H1 (cell line): ENCODE results near the gene CCIN. TPM values are rescaled to one million over a fixed set of nuclear protein-coding genes. Genes with fewer than 3 reads are reported as not detected.
A peak's percentile ranks its signal among the peaks of the same experiment; 100 is the strongest.

Experiments
- CTCF ChIA-PET: fragments of 300-600 bp; sonication (Branson Sonifier 250); formaldehyde crosslinking; loops from one replicate; lab custom pipeline; 2021; ENCODE audit not compliant: partially characterized antibody; lab: Charles Lee
- POLR2A ChIA-PET: fragments of 300-600 bp; sonication (Branson Sonifier 250); formaldehyde crosslinking; loops from one replicate; lab custom pipeline; 2021; ENCODE audit warnings: inconsistent platforms; ENCODE audit not compliant: partially characterized antibody; lab: Charles Lee
- DNase-seq, 2 experiments: peaks; one replicate each; pipeline versions ENCODE4 v3.0.0 to v3.0.0-alpha.2; 2010 to 2022; ENCODE audit warnings: low spot score in 2 of 2, low read depth in 1 of 2, mixed read lengths in 1 of 2
- FAIRE-seq: peaks from 2 replicates; lab custom pipeline; 2011; peaks lifted over from hg19 to GRCh38; lab: Jason Lieb, UNC
- H2AFZ ChIP-seq: 2 replicates; pipeline ENCODE4 v1.8.1; 2012; ENCODE audit warnings: low read length, inconsistent platforms
- H2AK5ac ChIP-seq: 2 replicates; pipeline ENCODE4 v1.6.1; 2013; ENCODE audit warnings: low read depth, low read length
- H2BK120ac ChIP-seq: replicated peaks from 2 replicates; pipeline ENCODE3; 2013; ENCODE audit warnings: low read depth, low read length, inconsistent platforms
- H2BK12ac ChIP-seq: 2 replicates; pipeline ENCODE4 v1.6.1; 2013; ENCODE audit warnings: low read depth, low read length
- H2BK15ac ChIP-seq: 2 replicates; pipeline ENCODE4 v1.6.1; 2013; ENCODE audit warnings: low read length
- H2BK20ac ChIP-seq: 2 replicates; pipeline ENCODE4 v1.6.1; 2013; ENCODE audit warnings: low read length
- H2BK5ac ChIP-seq: 2 replicates; pipeline ENCODE4 v1.6.1; 2013; ENCODE audit warnings: low read depth, low read length
- H3K14ac ChIP-seq: 2 replicates; pipeline ENCODE4 v1.6.1; 2013; ENCODE audit warnings: inconsistent platforms; ENCODE audit not compliant: insufficient read length
- H3K18ac ChIP-seq: 2 replicates; pipeline ENCODE4 v1.6.1; 2013; ENCODE audit warnings: low read length; ENCODE audit errors: extremely low read depth
- H3K23ac ChIP-seq: 2 replicates; pipeline ENCODE4 v1.6.1; 2013; ENCODE audit warnings: inconsistent platforms; ENCODE audit not compliant: insufficient read length
- H3K23me2 ChIP-seq: 2 replicates; pipeline ENCODE4 v1.6.1; 2013; ENCODE audit warnings: low read depth, low read length
- H3K27ac ChIP-seq: 2 replicates; pipeline ENCODE4 v1.6.1; 2011; ENCODE audit warnings: low read depth, low read length, inconsistent platforms
- H3K27me3 ChIP-seq, 4 experiments: replicated peaks in 1 of 4; 1 replicate in 1 of 4; 2 replicates in 3 of 4; pipeline versions ENCODE4 v1.6.1 to v1.8.1; 2011 to 2013; ENCODE audit warnings: low read length in 3 of 4, mild to moderate bottlenecking in 3 of 4, inconsistent platforms in 2 of 4, mixed read lengths in 2 of 4, moderate library complexity in 1 of 4; ENCODE audit not compliant: control insufficient read depth in 3 of 4, insufficient read depth in 3 of 4; ENCODE audit errors: extremely low read depth in 1 of 4
- H3K36me3 ChIP-seq, 4 experiments: 2 replicates each; pipeline versions ENCODE4 v1.6.1 to v1.8.1; 2011 to 2013; ENCODE audit warnings: mild to moderate bottlenecking in 4 of 4, low read length in 3 of 4, moderate library complexity in 2 of 4, control low read depth in 1 of 4, inconsistent platforms in 1 of 4; ENCODE audit not compliant: insufficient read depth in 4 of 4, control insufficient read depth in 2 of 4
- H3K4ac ChIP-seq: replicated peaks from 2 replicates; pipeline ENCODE3; 2013; ENCODE audit warnings: low read length, low read depth, mixed read lengths, inconsistent platforms; ENCODE audit not compliant: insufficient read length
- H3K4me1 ChIP-seq, 4 experiments: replicated peaks in 1 of 4; 1 replicate in 1 of 4; 2 replicates in 3 of 4; pipeline versions ENCODE4 v1.6.1 to v1.8.1; 2011 to 2013; ENCODE audit warnings: low read length in 3 of 4, inconsistent platforms in 2 of 4, mixed read lengths in 1 of 4; ENCODE audit not compliant: insufficient read depth in 4 of 4, control insufficient read depth in 3 of 4
- H3K4me2 ChIP-seq, 2 experiments: 2 replicates each; pipeline versions ENCODE4 v1.6.1 to v1.8.1; 2011 to 2013; ENCODE audit warnings: low read depth in 2 of 2, low read length in 2 of 2, control low read depth in 1 of 2, inconsistent platforms in 1 of 2, mild to moderate bottlenecking in 1 of 2; ENCODE audit not compliant: insufficient read depth in 1 of 2
- H3K4me3 ChIP-seq, 4 experiments: fragments of 200-600, 300-600 bp in 1 of 4; sonication (generic), shearing (Covaris generic), sonication (Bioruptor Twin) in 1 of 4; 2 replicates each; pipeline versions ENCODE4 v1.5.1 to v1.8.1; 2011 to 2016; ENCODE audit warnings: low read length in 4 of 4, low read depth in 3 of 4, control low read depth in 2 of 4, inconsistent platforms in 2 of 4, mild to moderate bottlenecking in 2 of 4, mixed read lengths in 1 of 4, moderate library complexity in 1 of 4; ENCODE audit not compliant: insufficient read depth in 2 of 4; ENCODE audit errors: extremely low read depth in 1 of 4
- H3K56ac ChIP-seq: replicated peaks from 2 replicates; pipeline ENCODE3; 2013; ENCODE audit warnings: low read depth, mild to moderate bottlenecking, mixed read lengths, low read length, inconsistent platforms; ENCODE audit not compliant: insufficient read length
- H3K79me1 ChIP-seq: 2 replicates; pipeline ENCODE4 v1.6.1; 2013; ENCODE audit warnings: low read depth, low read length, control low read depth
- H3K79me2 ChIP-seq, 2 experiments: 2 replicates each; pipeline versions ENCODE4 v1.6.1 to v1.8.1; 2012 to 2013; ENCODE audit warnings: low read length in 2 of 2, mild to moderate bottlenecking in 2 of 2, inconsistent platforms in 1 of 2; ENCODE audit not compliant: insufficient read depth in 2 of 2, control insufficient read depth in 1 of 2
- H3K9ac ChIP-seq, 4 experiments: replicated peaks in 1 of 4; 1 replicate in 1 of 4; 2 replicates in 3 of 4; pipeline versions ENCODE4 v1.6.1 to v1.8.1; 2011 to 2013; ENCODE audit warnings: low read depth in 3 of 4, low read length in 3 of 4, control low read depth in 2 of 4, mild to moderate bottlenecking in 2 of 4, moderate library complexity in 2 of 4, inconsistent platforms in 1 of 4; ENCODE audit errors: extremely low read depth in 1 of 4
- H3K9me3 ChIP-seq, 2 experiments: 2 replicates each; pipeline versions ENCODE4 v1.6.1 to v1.8.1; 2012 to 2013; ENCODE audit warnings: mild to moderate bottlenecking in 2 of 2, moderate library complexity in 2 of 2, control low read depth in 1 of 2, inconsistent platforms in 1 of 2, low read depth in 1 of 2, low read length in 1 of 2, mixed read lengths in 1 of 2; ENCODE audit not compliant: insufficient read depth in 2 of 2
- H4K20me1 ChIP-seq, 2 experiments: replicated peaks in 1 of 2; 2 replicates each; pipeline versions ENCODE3 to v1.8.1; 2011 to 2013; ENCODE audit warnings: inconsistent platforms in 2 of 2, low read length in 2 of 2, mild to moderate bottlenecking in 1 of 2; ENCODE audit not compliant: insufficient read depth in 2 of 2, control insufficient read depth in 1 of 2
- H4K5ac ChIP-seq: 2 replicates; pipeline ENCODE4 v1.6.1; 2013; ENCODE audit warnings: low read length, low read depth, mixed read lengths, inconsistent platforms; ENCODE audit not compliant: insufficient read length
- H4K8ac ChIP-seq: 2 replicates; pipeline ENCODE4 v1.8.0; 2013; ENCODE audit warnings: mild to moderate bottlenecking, moderate library complexity, low read length, inconsistent platforms; ENCODE audit not compliant: insufficient read depth; ENCODE audit errors: extremely low read depth
- H4K91ac ChIP-seq: replicated peaks from 2 replicates; pipeline ENCODE3; 2013; ENCODE audit warnings: low read length, mixed read lengths, inconsistent platforms; ENCODE audit not compliant: insufficient read length
- ATF3 ChIP-seq: IDR thresholded peaks from 2 replicates; pipeline ENCODE4 v1.6.1; 2011; ENCODE audit warnings: low read depth, mild to moderate bottlenecking, low read length; ENCODE audit not compliant: insufficient read depth
- BCL11A ChIP-seq, 2 experiments: IDR thresholded peaks; one replicate each; pipeline ENCODE4 v1.6.1; 2011; ENCODE audit warnings: low read depth in 2 of 2, low read length in 2 of 2, mild to moderate bottlenecking in 2 of 2
- CTBP2 ChIP-seq: IDR thresholded peaks from 2 replicates; pipeline ENCODE4 v1.7.0; 2011; ENCODE audit warnings: borderline replicate concordance, mild to moderate bottlenecking, moderate library complexity, mixed read lengths, low read length; ENCODE audit not compliant: insufficient read depth, insufficient read length
- HDAC2 ChIP-seq, 2 experiments: fragments of 300-600 bp in 1 of 2; sonication (generic) in 1 of 2; IDR thresholded peaks; 2 replicates each; pipeline ENCODE4 v1.6.1; 2011 to 2012; ENCODE audit warnings: low read depth in 2 of 2, low read length in 2 of 2, mild to moderate bottlenecking in 2 of 2, moderate library complexity in 2 of 2, borderline replicate concordance in 1 of 2, inconsistent platforms in 1 of 2
- JUND ChIP-seq: IDR thresholded peaks from 2 replicates; pipeline ENCODE4 v1.6.1; 2011; ENCODE audit warnings: mild to moderate bottlenecking, improper control_type of control experiment, low read length
- WGBS, 2 experiments: shearing (Covaris generic) in 1 of 2; methylation state at CpG; one replicate each; pipeline versions ENCODE4 v1.1.6 to v1.1.7; 2013 to 2015; ENCODE audit warnings: low lambda C conversion rate in 2 of 2, mixed read lengths in 2 of 2, inconsistent platforms in 1 of 2, low coverage in 1 of 2, missing lambda C conversion rate in 1 of 2; ENCODE audit not compliant: insufficient replicate concordance in 2 of 2, insufficient coverage in 1 of 2, insufficient read length in 1 of 2; ENCODE audit errors: extremely low coverage in 1 of 2, missing lambda C conversion rate in 1 of 2; 5-methylcytosine and 5-hydroxymethylcytosine counted together
- polyA plus RNA-seq, 7 experiments: library from polyadenylated mRNA; depleted of rRNA in 3 of 7; stranded (reverse) in 5 of 7; unstranded in 2 of 7; fragments of >200 nt in 5 of 7; fragments of 200-250 nt in 2 of 7; gene quantifications; 1 replicate in 5 of 7; 2 replicates in 1 of 7; 4 replicates in 1 of 7; pipeline versions ENCODE4 v1.2.1 to v1.2.3, GENCODE V29; 2011 to 2013; ENCODE audit warnings: missing spikeins in 2 of 7, mixed read lengths in 2 of 7
- total RNA-seq: library from RNA; stranded (reverse); fragmentation: NEBNext Ultra II Directional; extraction: Animal tissue kit (Norgen Biotek cat#: 25700); gene quantifications from 2 replicates; pipeline ENCODE4 v1.2.1, GENCODE V29; 2021

CCIN gene
- total and polyA plus RNA-seq, 2 of the 8 experiments (the other 6 are each of a cell fraction or from before 2014, with no cell fraction given), result 0.19 to 0.21 TPM

DNA sequence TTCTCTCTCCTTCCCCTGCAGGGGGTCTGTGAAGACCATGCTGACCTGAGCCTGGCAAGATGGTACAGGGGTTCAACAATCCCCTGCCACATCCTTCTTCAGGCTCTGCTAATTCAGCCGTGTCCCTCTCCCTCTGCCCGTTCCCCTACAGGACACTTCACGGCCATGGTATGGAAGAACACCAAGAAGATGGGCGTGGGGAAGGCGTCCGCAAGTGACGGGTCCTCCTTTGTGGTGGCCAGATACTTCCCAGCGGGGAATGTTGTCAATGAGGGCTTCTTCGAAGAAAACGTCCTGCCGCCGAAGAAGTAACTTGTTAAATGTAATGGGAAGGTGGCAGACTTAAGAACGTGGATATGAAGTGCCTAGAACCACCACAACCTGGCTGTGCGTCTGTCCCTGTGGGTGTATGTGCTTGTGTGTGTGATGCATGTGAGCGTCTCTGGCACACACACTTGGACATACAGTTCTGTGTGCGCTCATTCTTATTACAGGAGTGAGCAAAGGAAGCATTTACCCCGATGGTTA is 6.9 kb upstream of the CCIN start:
- Histone ChIP-seq H4K20me1 (no peaks in the 10 kb centered on the region), H3K18ac (peak overlapping the region; percentile 99), H2BK12ac (peak overlapping the region; percentile 100), H3K4me3 (no peak overlapping the region), H3K23me2 (peaks cover 2% of the 10 kb centered on the region; the same call in 1 of the 2 replicates), H3K27ac (peak overlapping the region; percentile 74; the same call in 1 of the 2 replicates), H3K79me1 (no peaks in the 10 kb centered on the region), H3K9ac (peak overlapping the region in 2 of 4 experiments; percentile 26 to 58; a peak in 1 of 7 replicates), H3K4me2 (peak overlapping the region; percentile 60 to 62), H3K27me3 (no peaks in the 10 kb centered on the region), H3K79me2 (no peaks in the 10 kb centered on the region), H3K23ac (no peak overlapping the region), H2AK5ac (peak overlapping the region; percentile 96; the same call in 1 of the 2 replicates), H2AFZ (peak overlapping the region; percentile 97), H2BK20ac (peak overlapping the region; percentile 99), H3K9me3 (no peaks in the 10 kb centered on the region), H2BK5ac (peak overlapping the region; percentile 97; the same call in 1 of the 2 replicates), H4K8ac (no peak overlapping the region), H4K5ac (peak overlapping the region; percentile 76), H3K36me3 (no peaks in the 10 kb centered on the region), H3K4me1 (peaks cover 11 to 25% (median 17%) of the 10 kb centered on the region in 4 experiments), H3K4ac (peak overlapping the region; percentile 20), H2BK120ac (peak overlapping the region; percentile 66), H3K56ac (no peak overlapping the region), H3K14ac (no peak overlapping the region), H4K91ac (peak overlapping the region; percentile 83), H2BK15ac (peak overlapping the region; percentile 93)
- DNase-seq (no peak), FAIRE-seq (no peak)
- whole genome bisulfite sequencing, 2 experiments, result 91% methylated on average over 17 of the region's 17 CpGs; no CpG with 5 or more reads in 1 of the 2 experiments
- ChIA-PET POLR2A (interaction anchor here (3.1 to 3.6 kb wide), 2 partner anchors 12 to 28 kb away, joined by 18 to 25 read pairs; partner anchors contain the start of gene CLTA), CTCF (interaction anchor here (5.5 to 10.2 kb wide), 2 partner anchors 14 to 60 kb away, joined by 48 to 153 read pairs; no protein-coding TSS in a partner anchor)
- TF ChIP-seq JUND, result no peak
- no peak for TF ChIP-seq ATF3
- TF ChIP-seq HDAC2 (IDR thresholded peaks at IDR 0.05; ENCODE audit: borderline replicate concordance in 1 of 2, low read depth in 2 of 2, low read length in 2 of 2), result no peak
- no peak for TF ChIP-seq CTBP2
- no peak for TF ChIP-seq BCL11A (IDR thresholded peaks at IDR 0.05; ENCODE audit: low read depth in 2 of 2, low read length in 2 of 2)
